Measurements from ENCODE around the gene ELOVL3.
A peak's percentile ranks its signal among the peaks of the same experiment; 100 is the strongest.

ELOVL3 gene

DNA sequence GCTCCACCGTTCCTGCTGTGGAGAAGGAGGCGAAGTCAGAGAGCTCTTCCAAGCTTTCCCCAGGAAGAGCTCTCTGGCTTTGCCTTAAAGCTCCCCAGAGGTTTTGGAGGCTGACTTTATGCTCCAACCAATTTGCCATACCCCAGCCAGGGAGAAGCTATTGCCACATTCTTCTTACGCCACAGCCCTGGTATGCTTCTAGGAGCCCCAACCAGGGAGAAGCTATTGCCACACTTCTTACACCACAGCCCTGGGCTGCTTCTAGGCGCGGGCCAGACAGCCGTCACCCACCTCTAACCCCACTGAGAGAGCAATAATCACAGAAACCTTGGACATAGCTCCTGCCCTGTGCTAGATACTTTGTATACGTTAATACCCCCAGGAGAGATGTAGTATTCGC, 951 bp downstream of the ELOVL3 start:
- no peak overlapping the region for H3K4me3 ChIP-seq (ENCODE audit: control insufficient read depth, low read depth, low read length)
- DNase-seq (ENCODE audit: low read depth) = peak; percentile 91
- TF ChIP-seq, protein P1, sequence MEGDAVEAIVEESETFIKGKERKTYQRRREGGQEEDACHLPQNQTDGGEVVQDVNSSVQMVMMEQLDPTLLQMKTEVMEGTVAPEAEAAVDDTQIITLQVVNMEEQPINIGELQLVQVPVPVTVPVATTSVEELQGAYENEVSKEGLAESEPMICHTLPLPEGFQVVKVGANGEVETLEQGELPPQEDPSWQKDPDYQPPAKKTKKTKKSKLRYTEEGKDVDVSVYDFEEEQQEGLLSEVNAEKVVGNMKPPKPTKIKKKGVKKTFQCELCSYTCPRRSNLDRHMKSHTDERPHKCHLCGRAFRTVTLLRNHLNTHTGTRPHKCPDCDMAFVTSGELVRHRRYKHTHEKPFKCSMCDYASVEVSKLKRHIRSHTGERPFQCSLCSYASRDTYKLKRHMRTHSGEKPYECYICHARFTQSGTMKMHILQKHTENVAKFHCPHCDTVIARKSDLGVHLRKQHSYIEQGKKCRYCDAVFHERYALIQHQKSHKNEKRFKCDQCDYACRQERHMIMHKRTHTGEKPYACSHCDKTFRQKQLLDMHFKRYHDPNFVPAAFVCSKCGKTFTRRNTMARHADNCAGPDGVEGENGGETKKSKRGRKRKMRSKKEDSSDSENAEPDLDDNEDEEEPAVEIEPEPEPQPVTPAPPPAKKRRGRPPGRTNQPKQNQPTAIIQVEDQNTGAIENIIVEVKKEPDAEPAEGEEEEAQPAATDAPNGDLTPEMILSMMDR (conservative IDR thresholded peaks at IDR 0.05; ENCODE audit: control insufficient read depth, insufficient read depth, low read depth, low read length) = no peak

DNA sequence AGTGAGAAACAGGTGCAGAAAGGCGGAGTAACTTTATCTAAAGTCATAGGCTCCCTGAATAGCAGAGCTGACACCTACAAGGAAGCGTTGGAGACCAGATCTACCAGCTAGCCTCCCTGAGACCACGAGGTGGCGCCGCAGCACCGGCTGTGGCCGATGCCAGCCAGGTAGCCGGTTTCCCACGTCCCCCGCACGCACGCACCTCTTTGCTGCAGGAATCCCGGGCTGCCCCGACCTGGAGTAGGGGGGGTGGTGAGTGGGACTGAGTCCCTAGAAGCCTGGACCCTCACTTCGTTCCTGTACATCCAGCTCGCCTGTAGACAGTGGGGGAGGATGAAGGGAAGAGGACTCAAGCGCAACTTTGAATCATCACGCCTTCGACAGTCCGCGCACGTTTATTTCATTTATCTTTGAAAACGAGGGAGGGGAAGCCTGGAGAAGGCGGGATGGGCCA, 3.7 kb downstream of the ELOVL3 start:
- H3K4me3 ChIP-seq (ENCODE audit: control insufficient read depth, low read depth, low read length) = peak overlapping the region; percentile 40

DNA sequence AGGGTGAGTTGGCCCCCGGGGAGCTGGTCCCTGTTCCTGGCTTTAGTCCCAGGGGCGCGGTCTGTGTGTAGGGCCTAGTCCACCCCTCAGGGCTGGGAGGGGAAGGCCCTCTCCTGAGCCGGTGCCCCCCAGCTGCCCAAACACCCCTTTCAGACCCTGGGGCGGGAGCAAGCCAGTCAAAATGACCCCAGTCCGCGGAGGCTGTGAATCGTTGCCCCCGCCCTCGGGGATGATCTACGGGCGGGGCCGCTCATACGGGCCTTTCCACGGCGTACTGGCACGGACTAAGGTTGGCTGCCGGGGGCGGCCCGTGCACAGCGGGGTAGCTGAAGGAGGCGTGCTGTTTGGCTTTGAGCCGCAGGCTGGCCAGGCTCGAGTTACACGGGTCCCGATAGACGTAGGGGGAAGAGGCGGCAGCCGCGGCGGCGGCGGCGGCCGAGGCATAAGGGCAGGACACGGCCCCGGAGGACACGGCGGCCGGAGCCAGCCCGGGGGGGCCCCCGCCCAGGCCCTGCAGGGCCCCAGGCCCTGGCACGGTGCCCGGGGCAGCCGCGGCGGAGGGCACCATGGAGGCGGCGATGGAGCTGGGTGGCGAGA, 4.3 kb downstream of the ELOVL3 start:
- peak overlapping the region; percentile 41 for H3K4me3 ChIP-seq (ENCODE audit: control insufficient read depth, low read depth, low read length)
- peak; percentile 68 for DNase-seq (ENCODE audit: low read depth)
- TF ChIP-seq, protein P1 (conservative IDR thresholded peaks at IDR 0.05; ENCODE audit: control insufficient read depth, insufficient read depth, low read depth, low read length) = no peak

More for the DNA sequence above, 3.7 kb downstream of the ELOVL3 start:
- TF ChIP-seq, protein P1 (conservative IDR thresholded peaks at IDR 0.05; ENCODE audit: control insufficient read depth, insufficient read depth, low read depth, low read length) = peak; percentile 98
- DNase-seq (ENCODE audit: low read depth) = peak; percentile 72

DNA sequence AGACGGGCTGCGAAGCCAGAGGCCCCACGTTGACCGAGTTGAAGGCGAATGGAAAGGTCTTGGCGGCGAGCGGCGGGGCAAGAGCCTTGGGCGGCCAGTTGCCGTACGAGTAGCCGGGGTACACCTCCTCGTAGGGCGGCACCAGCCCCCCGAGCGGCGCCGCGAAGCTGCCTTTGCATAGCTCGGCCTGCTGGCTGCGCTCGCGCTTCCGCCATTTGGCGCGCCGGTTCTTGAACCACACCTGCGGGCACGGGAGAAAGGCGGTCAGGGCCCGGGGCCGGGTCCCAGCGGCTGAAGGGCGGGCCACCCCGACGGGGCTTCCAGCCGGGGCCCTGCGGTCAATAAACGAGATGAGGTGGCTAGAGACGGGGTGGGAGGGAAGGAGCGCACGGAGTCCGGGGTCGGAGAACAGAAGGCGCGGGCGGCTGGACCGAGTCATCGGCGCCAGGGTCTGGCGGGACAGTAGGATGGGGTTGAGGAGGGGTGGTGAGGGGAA, 4.8 kb downstream of the ELOVL3 start:
- TF ChIP-seq, protein P1 (conservative IDR thresholded peaks at IDR 0.05; ENCODE audit: control insufficient read depth, insufficient read depth, low read depth, low read length) = peak; percentile 16
- no peak for DNase-seq (ENCODE audit: low read depth)
- H3K4me3 ChIP-seq (ENCODE audit: control insufficient read depth, low read depth, low read length) = peak overlapping the region; percentile 41

DNA sequence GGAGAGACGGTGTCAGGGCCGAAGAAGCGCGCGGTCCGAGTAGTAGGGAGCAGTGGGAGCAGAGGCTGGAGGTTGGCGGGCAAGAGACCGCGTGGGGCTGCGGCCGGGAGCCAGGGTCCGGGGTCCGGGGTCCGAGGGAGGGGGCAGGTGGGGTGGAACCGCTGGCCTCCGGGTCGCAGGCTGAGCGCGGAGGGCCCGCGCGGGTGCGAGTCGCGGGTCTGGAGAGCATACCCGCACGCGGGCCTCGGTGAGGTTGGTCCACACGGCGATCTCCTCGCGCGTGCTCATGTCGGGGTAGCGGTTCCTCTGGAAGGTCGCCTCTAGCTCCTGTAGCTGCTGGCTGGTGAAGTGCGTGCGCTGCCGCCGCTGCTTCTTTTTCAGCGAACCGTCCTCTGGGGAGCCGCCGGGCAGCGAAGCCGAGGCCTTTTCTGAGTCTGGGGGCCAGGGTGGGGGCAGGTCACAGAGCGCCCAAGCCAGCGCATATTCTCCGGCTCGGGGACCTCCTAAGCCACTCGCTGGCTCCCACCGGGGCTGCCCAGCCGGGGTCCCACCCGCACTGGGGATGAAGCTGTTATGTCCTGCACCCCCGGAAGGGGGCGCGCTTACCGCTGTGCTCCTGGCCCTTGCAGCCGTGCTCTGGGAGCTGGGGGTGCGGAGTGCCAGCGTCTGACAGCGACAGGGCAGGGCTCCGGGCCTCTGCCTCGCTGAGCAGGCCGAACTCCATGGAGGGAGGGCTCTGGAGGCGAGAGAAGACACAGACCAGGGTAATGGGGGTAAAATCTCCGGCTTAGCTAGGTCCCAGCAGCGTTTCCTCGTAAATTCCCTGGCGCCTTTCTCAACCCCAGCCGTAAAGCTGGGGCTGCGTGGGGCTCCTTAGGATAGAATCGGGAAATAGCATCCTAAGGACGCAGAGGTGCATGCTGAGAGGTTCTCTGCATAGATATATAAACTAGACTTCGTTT, 5.5 kb downstream of the ELOVL3 start:
- TF ChIP-seq, protein P1 (conservative IDR thresholded peaks at IDR 0.05; ENCODE audit: control insufficient read depth, insufficient read depth, low read depth, low read length) = peak; percentile 62
- H3K4me3 ChIP-seq (ENCODE audit: control insufficient read depth, low read depth, low read length) = peak overlapping the region; percentile 41
- no peak for DNase-seq (ENCODE audit: low read depth)

DNA sequence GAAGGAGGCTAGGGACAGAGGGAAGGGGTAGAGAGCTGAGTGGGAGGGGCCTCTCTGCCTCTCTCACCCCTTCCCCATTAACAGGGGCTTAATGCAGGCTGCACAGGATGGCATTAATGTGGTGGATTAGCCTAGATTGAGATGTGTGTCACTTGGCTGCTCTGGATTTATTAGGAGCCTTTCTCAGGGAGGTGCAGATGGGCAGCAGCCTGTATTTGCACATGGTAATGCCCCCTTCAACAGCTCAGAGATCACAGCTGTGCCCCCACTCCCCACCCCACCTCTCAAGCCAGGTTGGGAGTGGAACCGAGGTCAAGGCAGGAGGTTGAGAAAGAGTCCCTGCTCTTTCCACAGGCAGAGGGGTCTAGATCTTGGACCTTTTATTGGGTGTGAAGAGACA, 7.9 kb downstream of the ELOVL3 start:
- no peak overlapping the region for H3K4me3 ChIP-seq (ENCODE audit: control insufficient read depth, low read depth, low read length)

More for the DNA sequence above, 7.9 kb downstream of the ELOVL3 start:
- TF ChIP-seq, protein P1 (conservative IDR thresholded peaks at IDR 0.05; ENCODE audit: control insufficient read depth, insufficient read depth, low read depth, low read length) = no peak
- no peak for DNase-seq (ENCODE audit: low read depth)
